GM12864 (cell line): ENCODE measurements around the gene RIOK2.
A peak's percentile ranks its signal among the peaks of the same experiment; 100 is the strongest.

Experiments used
- DNase-seq: peaks from one replicate; pipeline ENCODE4 v3.0.0-alpha.2; 2011; ENCODE audit warnings: low read depth
- H3K4me3 ChIP-seq: 2 replicates; pipeline ENCODE4 v1.5.1; 2011; ENCODE audit warnings: mild to moderate bottlenecking, low read depth, low read length, control low read depth
- TF ChIP-seq, protein P1 (sequence below): IDR thresholded peaks from 2 replicates; pipeline ENCODE4 v1.5.1; 2011; ENCODE audit warnings: low read depth, mild to moderate bottlenecking, moderate library complexity, low read length, control low read depth, inconsistent platforms; ENCODE audit errors: missing control alignments

RIOK2 gene

GRCh38 chr5:97151370-97151769 is 31.7 kb downstream of the RIOK2 start:
- TF ChIP-seq, protein P1, sequence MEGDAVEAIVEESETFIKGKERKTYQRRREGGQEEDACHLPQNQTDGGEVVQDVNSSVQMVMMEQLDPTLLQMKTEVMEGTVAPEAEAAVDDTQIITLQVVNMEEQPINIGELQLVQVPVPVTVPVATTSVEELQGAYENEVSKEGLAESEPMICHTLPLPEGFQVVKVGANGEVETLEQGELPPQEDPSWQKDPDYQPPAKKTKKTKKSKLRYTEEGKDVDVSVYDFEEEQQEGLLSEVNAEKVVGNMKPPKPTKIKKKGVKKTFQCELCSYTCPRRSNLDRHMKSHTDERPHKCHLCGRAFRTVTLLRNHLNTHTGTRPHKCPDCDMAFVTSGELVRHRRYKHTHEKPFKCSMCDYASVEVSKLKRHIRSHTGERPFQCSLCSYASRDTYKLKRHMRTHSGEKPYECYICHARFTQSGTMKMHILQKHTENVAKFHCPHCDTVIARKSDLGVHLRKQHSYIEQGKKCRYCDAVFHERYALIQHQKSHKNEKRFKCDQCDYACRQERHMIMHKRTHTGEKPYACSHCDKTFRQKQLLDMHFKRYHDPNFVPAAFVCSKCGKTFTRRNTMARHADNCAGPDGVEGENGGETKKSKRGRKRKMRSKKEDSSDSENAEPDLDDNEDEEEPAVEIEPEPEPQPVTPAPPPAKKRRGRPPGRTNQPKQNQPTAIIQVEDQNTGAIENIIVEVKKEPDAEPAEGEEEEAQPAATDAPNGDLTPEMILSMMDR: no peak
- no peak overlapping the region for H3K4me3 ChIP-seq
- no peak for DNase-seq

- TF ChIP-seq, protein P1: no peak
- no peak for DNase-seq
- no peak overlapping the region for H3K4me3 ChIP-seq
Measured at GRCh38 chr5:97150401-97150800, 32.6 kb downstream of the RIOK2 start.

- H3K4me3 ChIP-seq: no peak overlapping the region
- TF ChIP-seq, protein P1: no peak
- no peak for DNase-seq
Measured at GRCh38 chr5:97149709-97150108, 33.3 kb downstream of the RIOK2 start.

- H3K4me3 ChIP-seq: no peak overlapping the region
- no peak for DNase-seq
- TF ChIP-seq, protein P1: no peak
Measured at GRCh38 chr5:97148288-97148687, 34.8 kb downstream of the RIOK2 start.

GRCh38 chr5:97143704-97144103 is 39.3 kb downstream of the RIOK2 start:
- DNase-seq: no peak
- TF ChIP-seq, protein P1: no peak
- H3K4me3 ChIP-seq: no peak overlapping the region

- TF ChIP-seq, protein P1: peak; percentile 69
- H3K4me3 ChIP-seq: no peak within 1 kb of the TSS
- no peak for DNase-seq
Measured at GRCh38 chr5:97142521-97143254, 40.4 kb downstream of the RIOK2 start, which contains the start of gene LIX1. Gene LIX1, minus strand, starts transcription at chr5:97142611. Its CDS starts 35 bp downstream, at chr5:97142576.

- no peak for DNase-seq
- TF ChIP-seq, protein P1: no peak
- H3K4me3 ChIP-seq: no peak overlapping the region
Measured at GRCh38 chr5:97141539-97141938, 41.5 kb downstream of the RIOK2 start.
